DOHH2 (cell line): ENCODE results near the gene TUBB1.

Experiments used
- H3F3A ChIP-seq: fragments of 200-600 bp; sonication (generic), shearing (Covaris generic); 2 replicates; pipeline ENCODE4 v1.6.0; 2016; ENCODE audit warnings: antibody characterized with exemption, mild to moderate bottlenecking; ENCODE audit not compliant: control insufficient read depth, insufficient read depth
- H3K27ac ChIP-seq: fragments of 200-600 bp; sonication (generic); 2 replicates; pipeline ENCODE4 v1.5.1; 2014; ENCODE audit warnings: low read depth, mild to moderate bottlenecking, low read length, moderate library complexity
- H3K27me3 ChIP-seq: fragments of 200-600 bp; sonication (generic); 2 replicates; pipeline ENCODE4 v1.6.1; 2014; ENCODE audit warnings: mild to moderate bottlenecking, low read length, mixed read lengths; ENCODE audit not compliant: control insufficient read depth
- H3K36me3 ChIP-seq: fragments of 200-600 bp; sonication (generic); 2 replicates; pipeline ENCODE4 v1.6.1; 2014; ENCODE audit warnings: mild to moderate bottlenecking, low read length, moderate library complexity, mixed read lengths; ENCODE audit not compliant: control insufficient read depth
- H3K4me1 ChIP-seq: fragments of 200-600 bp; sonication (generic); 2 replicates; pipeline ENCODE4 v1.6.1; 2014; ENCODE audit warnings: mild to moderate bottlenecking, low read length, mixed read lengths; ENCODE audit not compliant: control insufficient read depth
- H3K4me2 ChIP-seq: fragments of 200-600 bp; sonication (generic); 2 replicates; pipeline ENCODE4 v1.6.0; 2014; ENCODE audit warnings: mild to moderate bottlenecking, low read length, moderate library complexity
- H3K4me3 ChIP-seq: fragments of 200-600 bp; sonication (generic); 2 replicates; pipeline ENCODE4 v1.5.1; 2014; ENCODE audit warnings: mild to moderate bottlenecking, low read length, mixed read lengths
- H3K79me2 ChIP-seq: fragments of 200-600 bp; sonication (generic); 2 replicates; pipeline ENCODE4 v1.6.1; 2014; ENCODE audit warnings: mild to moderate bottlenecking, low read length, mixed read lengths; ENCODE audit not compliant: control insufficient read depth
- H3K9me2 ChIP-seq: fragments of 200-600 bp; sonication (generic); replicated peaks from 2 replicates; pipeline ENCODE4 v1.6.1; 2014; ENCODE audit warnings: mild to moderate bottlenecking, low read length, mixed read lengths; ENCODE audit not compliant: control insufficient read depth
- H3K9me3 ChIP-seq: fragments of 200-600 bp; sonication (generic); 2 replicates; pipeline ENCODE4 v1.6.1; 2014; ENCODE audit warnings: antibody characterized with exemption, low read length, mixed read lengths; ENCODE audit not compliant: control insufficient read depth, insufficient read depth
- H4K20me1 ChIP-seq: fragments of 200-600 bp; sonication (generic); 2 replicates; pipeline ENCODE4 v1.6.0; 2014; ENCODE audit warnings: low read depth, mild to moderate bottlenecking, antibody characterized with exemption, low read length, moderate library complexity; ENCODE audit not compliant: control insufficient read depth, insufficient read depth
- CTCF ChIP-seq: fragments of 200-600 bp; sonication (generic); IDR thresholded peaks from one replicate; pipeline ENCODE4 v1.5.1; 2014; ENCODE audit warnings: antibody characterized with exemption, mild to moderate bottlenecking, low read depth, low read length; ENCODE audit not compliant: poor library complexity, severe bottlenecking
- EZH2phosphoT487 ChIP-seq: fragments of 200-600 bp; sonication (generic); IDR thresholded peaks from 2 replicates; pipeline ENCODE4 v1.6.1; 2017; ENCODE audit warnings: borderline replicate concordance, mild to moderate bottlenecking, antibody characterized with exemption, low read length, moderate library complexity, mixed read lengths

Gene TUBB1

DNA sequence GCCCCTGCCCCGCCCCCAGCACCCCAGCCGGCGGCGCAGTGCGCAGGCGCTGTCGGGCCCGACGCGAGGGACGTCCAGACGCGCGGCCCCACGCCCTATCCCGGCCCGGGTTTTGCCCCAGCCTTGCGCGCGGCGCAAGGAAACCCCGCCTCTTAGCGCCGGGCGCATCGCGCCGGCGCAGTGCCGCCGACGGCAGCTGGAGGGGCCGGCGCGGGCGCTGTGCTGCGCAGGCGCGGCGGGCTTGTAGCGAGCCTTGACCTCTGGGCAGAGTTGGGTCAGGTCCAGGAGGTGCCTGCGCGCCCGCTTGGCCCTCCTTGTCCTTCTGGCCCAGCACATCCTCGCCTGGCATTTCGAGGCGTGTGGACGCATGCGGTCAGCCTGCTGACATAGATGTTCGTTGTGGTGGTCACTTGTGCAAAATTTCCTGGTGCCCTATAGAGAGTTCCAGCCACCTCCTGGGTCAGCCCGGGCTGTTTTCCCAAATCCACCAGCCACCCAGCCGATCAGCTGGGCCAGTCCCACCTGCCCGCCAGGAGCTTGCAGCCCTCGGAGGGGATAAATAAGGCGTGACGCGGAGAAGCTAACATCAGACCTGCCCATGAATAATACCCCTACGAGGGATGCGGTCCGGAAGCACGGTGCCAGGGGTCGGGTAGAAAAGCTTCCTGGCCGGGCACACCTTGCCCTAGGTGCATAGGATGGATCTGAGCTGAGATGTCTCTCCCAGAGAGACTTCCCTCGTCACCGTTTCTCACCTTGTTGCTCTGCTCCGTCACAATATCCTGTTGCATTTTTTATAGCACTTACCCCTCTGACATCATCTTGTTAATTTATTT lies 23.8 kb downstream of the TUBB1 start:
- H3K4me3 ChIP-seq: peak overlapping the region; percentile 99
- peaks cover 52% of the 10 kb centered on the region for H3K79me2 ChIP-seq
- H3K27me3 ChIP-seq: no peaks in the 10 kb centered on the region
- TF ChIP-seq EZH2phosphoT487: no peak
- no peak for TF ChIP-seq CTCF
- H3K36me3 ChIP-seq: peaks cover 44% of the 10 kb centered on the region
- peaks cover 11% of the 10 kb centered on the region for H4K20me1 ChIP-seq
- H3F3A ChIP-seq: peaks cover 14% of the 10 kb centered on the region
- peaks cover 50% of the 10 kb centered on the region for H3K4me1 ChIP-seq
- no peaks in the 10 kb centered on the region for H3K9me2 ChIP-seq
- peak overlapping the region; percentile 100 for H3K4me2 ChIP-seq
- peak overlapping the region; percentile 77 for H3K27ac ChIP-seq
- H3K9me3 ChIP-seq: no peaks in the 10 kb centered on the region

DNA sequence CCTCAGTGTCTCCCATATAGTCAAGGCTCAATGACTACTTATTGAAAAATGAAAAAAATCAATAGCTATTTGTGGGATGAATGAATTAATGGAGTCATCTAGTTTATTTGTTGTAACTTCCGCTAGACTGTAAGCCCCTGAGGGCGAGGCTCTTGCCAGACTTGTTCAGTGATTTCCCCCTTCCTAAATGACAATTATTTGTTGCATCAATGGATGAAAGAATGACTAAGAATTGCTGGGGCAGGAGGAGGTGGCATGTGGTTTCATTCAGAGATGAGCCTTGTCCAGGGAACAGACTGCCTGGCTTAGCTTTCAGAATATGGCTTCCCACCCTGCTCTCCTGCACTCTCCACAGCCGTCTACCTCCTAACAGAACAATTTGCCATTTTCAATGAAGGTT lies 24.5 kb downstream of the TUBB1 start:
- Histone ChIP-seq H3K9me2 (no peaks in the 10 kb centered on the region), H3F3A (peaks cover 12% of the 10 kb centered on the region), H4K20me1 (peaks cover 11% of the 10 kb centered on the region), H3K9me3 (no peaks in the 10 kb centered on the region), H3K36me3 (peaks cover 37% of the 10 kb centered on the region), H3K27ac (peak overlapping the region; percentile 77), H3K4me3 (peak overlapping the region; percentile 99), H3K4me2 (peak overlapping the region; percentile 100), H3K4me1 (peaks cover 49% of the 10 kb centered on the region), H3K79me2 (peaks cover 46% of the 10 kb centered on the region), H3K27me3 (no peaks in the 10 kb centered on the region)
- TF ChIP-seq CTCF: no peak
- no peak for TF ChIP-seq EZH2phosphoT487

- H3K4me2 ChIP-seq: peak overlapping the region; percentile 100
- H3K4me3 ChIP-seq: peak overlapping the region; percentile 99
- TF ChIP-seq CTCF (no peak), EZH2phosphoT487 (no peak)
- H3K4me1 ChIP-seq: peaks cover 46% of the 10 kb centered on the region
- H3K9me3 ChIP-seq: no peaks in the 10 kb centered on the region
- H3K9me2 ChIP-seq: no peaks in the 10 kb centered on the region
- peaks cover under 1% of the 10 kb centered on the region; the same call in 1 of the 2 replicates for H3K27me3 ChIP-seq
- peaks cover 31% of the 10 kb centered on the region for H3K36me3 ChIP-seq
- H3F3A ChIP-seq: peaks cover 12% of the 10 kb centered on the region
- H4K20me1 ChIP-seq: peaks cover 11% of the 10 kb centered on the region
- peak overlapping the region; percentile 77 for H3K27ac ChIP-seq
- H3K79me2 ChIP-seq: peaks cover 40% of the 10 kb centered on the region
These were observed 25.1 kb downstream of the TUBB1 start for GRCh38 chr20:59044295-59044694.
